ENCODE data around the gene SSR3.

DNA sequence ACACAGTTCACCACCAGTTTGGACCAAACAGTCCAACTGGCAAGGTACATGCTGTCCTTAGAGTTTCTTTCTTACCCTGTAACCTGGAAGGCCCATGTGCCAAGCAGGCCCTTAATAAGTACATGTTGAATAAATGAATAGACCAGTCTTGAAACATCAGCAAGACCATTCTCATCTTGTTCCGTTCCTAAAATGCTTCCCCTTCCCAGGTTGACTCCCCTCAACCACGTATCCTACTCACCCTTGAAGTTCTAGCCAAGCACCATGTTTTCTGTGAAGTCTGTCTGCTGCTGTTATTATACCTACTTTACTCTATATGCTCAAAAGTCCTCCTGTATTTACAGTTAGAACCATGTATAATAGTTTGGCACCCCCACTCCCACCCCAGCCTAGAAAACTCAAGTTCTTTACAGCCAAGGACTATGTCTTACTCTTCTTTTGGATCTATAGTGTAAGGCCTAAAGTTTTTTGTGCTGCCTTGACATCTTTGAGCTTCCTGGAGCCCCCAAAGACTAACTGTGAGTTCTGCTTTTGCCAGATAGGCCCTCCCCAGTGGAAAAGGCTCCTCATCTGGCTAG, 49.2 kb upstream of the SSR3 start:
- TF ChIP-seq, protein P1, sequence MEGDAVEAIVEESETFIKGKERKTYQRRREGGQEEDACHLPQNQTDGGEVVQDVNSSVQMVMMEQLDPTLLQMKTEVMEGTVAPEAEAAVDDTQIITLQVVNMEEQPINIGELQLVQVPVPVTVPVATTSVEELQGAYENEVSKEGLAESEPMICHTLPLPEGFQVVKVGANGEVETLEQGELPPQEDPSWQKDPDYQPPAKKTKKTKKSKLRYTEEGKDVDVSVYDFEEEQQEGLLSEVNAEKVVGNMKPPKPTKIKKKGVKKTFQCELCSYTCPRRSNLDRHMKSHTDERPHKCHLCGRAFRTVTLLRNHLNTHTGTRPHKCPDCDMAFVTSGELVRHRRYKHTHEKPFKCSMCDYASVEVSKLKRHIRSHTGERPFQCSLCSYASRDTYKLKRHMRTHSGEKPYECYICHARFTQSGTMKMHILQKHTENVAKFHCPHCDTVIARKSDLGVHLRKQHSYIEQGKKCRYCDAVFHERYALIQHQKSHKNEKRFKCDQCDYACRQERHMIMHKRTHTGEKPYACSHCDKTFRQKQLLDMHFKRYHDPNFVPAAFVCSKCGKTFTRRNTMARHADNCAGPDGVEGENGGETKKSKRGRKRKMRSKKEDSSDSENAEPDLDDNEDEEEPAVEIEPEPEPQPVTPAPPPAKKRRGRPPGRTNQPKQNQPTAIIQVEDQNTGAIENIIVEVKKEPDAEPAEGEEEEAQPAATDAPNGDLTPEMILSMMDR (IDR thresholded peaks at IDR 0.05; ENCODE audit: low read length), result no peak
- TF ChIP-seq EZH2phosphoT487 (IDR thresholded peaks at IDR 0.05; ENCODE audit: low read length) (no peak), EZH2 (optimal IDR thresholded peaks at IDR 0.05; ENCODE audit: low read depth, low read length) (no peak)
